ENCODE data around the gene SEMA5A. TPM values are rescaled to one million over a fixed set of nuclear protein-coding genes. Genes with fewer than 3 reads are reported as not detected.
"Not testable (repeated sequence)": the region's sequence is repeated elsewhere in the genome, so short reads cannot be mapped to it uniquely, and the experiment has no call there.

SEMA5A gene
- total RNA-seq, 1 donor from 2014 or later = 0.44 TPM

DNA sequence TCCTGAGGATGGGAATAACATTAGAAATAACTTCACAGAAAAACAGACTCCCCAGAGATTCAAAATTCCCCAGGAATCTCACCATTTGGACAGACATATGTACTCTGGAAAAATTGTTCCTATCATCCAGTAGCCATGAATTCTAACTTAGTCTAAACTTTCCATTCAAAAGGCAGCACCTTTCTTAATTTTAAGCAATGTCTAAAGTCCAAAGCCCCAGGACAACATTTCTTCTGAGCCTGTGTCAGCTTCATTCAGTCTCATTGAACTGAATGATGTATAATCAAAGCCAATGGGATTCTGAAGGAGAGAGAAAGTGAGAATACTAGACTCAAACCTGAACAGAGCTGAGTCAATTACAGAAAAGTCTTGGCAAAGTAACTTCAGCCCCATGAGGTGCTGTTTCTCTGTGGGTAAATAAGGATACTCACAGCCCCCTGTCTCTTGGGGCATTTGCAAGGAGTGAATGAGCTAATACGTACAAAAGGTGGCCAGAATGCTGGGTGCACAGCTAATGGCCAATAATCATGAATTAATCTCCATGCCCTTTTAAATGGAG, 140.6 kb downstream of the SEMA5A start:
- intact Hi-C loops (cut with micrococcal nuclease) = no loop called here

DNA sequence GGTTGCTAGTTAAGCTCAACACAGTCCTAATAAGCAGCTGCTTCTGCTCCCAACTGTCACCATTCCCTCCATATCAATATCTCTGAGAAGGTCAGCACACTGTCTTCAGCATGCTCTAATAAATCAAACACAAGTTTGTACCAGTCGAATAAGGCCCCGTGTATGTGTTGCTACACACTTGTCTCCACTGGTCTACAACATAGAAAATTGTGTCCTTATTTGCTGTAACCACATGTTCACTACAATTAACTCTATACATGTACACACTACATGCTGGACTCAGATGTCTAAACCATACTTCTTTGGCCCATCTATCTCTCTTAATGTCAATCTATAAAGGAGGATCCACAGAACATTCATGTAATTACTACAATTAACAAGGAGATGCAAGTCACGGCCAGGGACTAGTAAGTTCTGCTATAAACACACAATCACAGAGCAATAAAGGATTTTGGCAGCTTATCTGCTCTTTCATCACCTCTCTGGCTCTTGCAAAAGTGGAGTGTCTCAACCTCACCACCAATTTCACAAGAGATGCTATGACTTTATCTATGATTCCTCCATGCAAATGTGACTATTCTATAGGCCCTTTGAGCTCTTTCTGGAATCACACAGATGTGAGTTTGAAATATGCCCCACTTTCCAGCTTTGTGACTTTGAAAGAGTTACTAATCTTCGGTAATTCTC, 143.9 kb downstream of the SEMA5A start:
- intact Hi-C loops (cut with micrococcal nuclease) = no loop called here

DNA sequence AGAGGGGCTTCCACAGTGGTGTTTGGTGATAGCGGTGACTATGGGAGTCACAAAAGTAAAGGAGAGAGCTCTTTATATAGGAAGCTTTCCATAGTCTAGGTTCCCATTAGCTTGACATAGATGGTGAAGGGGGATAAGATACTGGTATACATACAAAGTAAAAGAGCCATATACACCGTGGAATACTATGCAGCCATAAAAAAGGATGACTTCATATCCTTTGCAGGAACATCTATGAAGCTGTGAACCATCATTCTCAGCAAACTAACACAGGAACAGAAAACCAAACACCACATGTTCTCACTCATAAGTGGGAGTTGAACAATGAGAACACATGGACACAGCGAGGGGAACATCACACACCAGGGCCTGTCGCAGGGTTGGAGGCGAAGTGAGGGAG, 146.1 kb downstream of the SEMA5A start:
- intact Hi-C loops (cut with micrococcal nuclease) = not testable (repeated sequence)

DNA sequence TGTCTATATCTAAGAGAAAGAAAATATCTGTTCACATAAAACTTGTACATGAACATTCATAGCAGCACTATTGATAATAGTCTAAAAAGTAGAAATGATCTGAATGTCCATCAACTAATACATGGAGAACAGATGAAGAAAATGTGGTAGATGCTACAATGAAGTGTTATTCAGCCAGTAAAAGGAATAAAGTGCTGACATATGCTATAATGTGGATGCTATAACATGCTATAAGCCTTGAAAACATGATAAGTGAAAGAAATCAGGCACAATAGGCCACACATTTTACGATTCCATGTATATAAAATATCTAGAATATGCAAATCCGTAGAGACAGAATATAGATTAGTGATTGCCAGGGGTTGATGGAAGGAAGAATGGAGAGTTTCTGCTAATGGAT, 146.8 kb downstream of the SEMA5A start:
- intact Hi-C loops (cut with micrococcal nuclease) = no loop called here

DNA sequence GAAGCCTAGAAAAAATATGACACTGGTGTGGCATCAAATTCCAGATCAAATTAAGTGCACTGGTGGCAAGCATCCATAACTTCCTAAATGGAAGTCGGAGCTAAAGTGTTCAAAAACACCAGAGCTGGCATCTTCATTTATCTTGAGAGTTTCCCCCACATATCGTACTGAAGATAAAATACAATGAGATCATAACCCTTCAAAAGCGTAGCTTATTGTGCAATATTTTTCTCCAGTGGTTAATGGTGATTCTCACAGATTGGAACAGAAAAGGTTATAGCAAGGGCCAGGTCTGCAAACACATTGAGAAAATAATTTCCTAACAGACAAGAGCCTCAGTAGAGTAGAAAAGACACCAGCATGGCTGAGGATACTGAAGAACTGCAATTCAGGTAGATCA, 147.6 kb downstream of the SEMA5A start:
- intact Hi-C loops (cut with micrococcal nuclease) = no loop called here

DNA sequence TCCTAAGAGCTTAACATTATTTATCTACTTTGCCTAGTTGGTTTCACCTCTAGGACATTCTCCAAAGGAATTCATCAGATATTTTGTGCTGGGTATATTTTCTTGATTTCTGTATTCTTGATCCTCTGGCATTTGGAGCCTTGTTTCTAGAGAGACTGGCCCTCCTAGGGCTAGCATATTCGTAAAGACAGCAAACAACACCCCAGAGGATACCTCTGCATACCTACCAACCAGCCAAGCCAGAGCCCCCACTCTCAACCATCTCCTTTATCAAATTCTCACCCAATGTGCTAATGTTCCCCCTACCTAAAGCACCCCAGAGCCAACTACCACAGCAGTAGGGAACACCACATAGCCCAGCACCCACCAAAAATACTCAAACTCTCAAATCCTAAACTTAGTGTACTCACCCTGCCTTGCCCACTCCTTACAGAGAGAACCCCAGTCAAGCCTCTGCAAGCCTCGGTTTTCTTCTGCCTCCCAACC, 149.5 kb downstream of the SEMA5A start:
- intact Hi-C loops (cut with micrococcal nuclease) = no loop called here

DNA sequence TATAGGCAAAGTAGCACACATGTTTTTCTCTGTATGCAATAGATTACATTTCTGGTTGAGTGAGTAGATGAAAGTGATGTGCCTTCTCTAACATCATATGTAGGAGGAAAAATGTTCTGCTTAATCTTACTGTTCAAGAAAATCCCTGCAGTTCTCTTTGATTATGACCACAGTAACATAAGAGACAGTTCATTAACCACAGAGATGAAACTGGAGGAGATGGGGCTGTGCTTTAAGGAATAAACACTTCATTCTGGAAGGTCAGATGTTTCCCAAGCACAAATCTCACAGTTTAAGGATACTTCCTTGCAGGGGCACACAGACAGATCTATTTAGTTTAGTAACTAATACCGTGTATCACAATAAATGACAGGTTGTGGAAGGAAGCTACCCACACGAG, 150.2 kb downstream of the SEMA5A start:
- intact Hi-C loops (cut with micrococcal nuclease) = no loop called here

DNA sequence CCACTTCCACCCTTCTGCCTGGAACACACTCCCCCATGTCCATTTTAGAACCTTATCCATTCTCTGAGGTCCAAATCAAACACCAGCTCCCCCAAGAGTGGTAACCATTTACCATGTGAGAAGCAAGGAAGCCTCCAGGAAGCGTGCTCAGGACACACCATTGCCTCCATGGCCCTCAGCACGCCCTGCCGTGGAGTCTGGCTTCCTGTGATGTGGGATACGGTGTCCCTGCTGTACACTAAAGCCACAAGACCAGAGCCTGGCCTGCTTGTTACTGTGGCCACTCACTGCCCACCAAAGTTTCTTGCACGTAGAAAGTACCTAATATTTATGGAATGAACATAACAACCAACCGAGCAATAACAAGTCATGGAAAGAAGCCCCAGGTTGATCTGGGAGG, 151.7 kb downstream of the SEMA5A start:
- intact Hi-C loops (cut with micrococcal nuclease) = no loop called here

DNA sequence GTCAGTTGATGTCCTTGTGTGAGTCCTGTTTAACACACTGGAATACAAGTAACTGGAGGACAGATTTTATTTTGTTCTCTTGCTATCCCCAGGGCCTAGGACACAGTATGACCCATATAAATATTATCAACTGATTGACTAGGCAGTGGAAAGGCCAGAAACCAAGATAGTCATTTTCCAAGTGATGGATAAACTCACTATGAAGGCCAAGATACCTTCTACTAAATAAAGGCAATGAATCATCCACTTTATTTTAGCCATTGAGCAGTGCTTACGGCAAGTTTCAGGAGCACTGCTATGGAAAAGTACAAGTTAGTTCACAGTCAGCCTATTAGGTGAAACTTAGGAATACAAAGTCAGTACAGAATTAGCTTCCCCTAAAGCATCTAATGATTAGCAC, 153.2 kb downstream of the SEMA5A start:
- intact Hi-C loops (cut with micrococcal nuclease) = no loop called here

DNA sequence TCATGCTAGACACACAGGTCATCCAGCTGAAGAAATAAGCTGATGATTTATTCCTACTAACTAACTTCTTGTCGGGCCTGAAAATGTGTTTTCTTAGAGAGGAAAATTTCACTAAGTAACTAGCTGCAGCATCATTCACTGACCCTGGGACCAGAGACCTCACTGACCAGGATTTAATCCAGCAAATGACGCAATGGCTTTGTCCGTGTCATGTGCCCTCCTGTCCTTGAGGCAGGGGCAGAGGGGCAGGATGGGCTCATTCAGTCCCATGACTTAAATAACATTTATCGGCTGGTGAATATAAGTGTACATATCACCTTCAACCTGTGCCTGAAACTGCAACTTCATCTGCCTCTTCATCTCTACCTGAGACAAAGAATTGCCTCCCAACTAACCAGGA, 154.8 kb downstream of the SEMA5A start:
- intact Hi-C loops (cut with micrococcal nuclease) = no loop called here

DNA sequence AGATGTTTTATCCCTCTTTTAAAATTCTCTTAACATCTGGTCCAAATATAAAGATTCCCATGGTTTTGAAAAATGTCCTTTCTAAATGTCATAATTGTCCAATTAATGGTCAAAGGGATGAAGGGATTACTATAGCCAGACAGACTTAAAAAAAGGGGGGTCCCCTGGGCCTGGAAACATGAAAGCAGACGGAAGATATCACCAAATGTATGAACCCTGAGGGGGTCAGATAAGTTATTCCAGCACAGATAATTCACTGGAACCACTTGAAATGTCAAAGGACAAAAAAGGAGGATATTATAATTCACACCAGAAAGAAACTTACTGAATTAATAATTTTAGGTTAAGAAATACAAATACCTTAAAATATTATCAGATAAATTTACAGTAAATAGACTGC, 155.8 kb downstream of the SEMA5A start:
- intact Hi-C loops (cut with micrococcal nuclease) = no loop called here

DNA sequence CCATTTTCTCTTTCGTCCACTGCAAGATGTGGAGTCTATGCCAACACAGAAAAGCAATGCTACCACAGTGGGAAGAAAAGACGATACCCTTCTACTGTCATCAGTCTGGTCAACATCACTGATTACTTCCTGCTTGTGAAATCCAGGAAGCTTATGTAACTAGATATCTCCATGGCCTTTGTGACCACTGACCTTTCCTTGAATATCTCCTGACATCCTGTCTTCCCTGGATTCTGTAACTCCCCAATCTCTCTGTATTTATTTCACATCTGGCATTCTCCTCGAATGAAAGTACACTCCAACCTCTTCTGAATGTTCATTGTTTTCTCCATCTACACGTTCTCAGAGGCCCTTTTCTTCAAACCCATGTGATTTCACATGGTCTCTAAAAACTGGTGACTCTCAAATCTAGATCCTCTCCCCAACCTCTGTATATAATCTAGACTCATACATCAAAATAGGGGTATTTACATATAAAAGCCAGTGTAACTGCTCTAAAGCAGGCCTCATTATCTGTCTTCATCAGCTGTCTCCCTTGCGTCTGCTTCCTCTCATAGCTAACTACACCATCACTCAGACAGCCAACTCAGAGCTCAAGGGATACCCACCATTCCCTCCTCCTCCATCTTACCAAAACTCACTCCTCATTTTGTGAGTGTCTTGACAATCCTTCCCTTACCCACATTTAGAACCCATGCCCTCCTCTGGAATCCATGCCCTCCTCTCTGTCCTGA, 156.8 kb downstream of the SEMA5A start:
- intact Hi-C loops (cut with micrococcal nuclease) = no loop called here

DNA sequence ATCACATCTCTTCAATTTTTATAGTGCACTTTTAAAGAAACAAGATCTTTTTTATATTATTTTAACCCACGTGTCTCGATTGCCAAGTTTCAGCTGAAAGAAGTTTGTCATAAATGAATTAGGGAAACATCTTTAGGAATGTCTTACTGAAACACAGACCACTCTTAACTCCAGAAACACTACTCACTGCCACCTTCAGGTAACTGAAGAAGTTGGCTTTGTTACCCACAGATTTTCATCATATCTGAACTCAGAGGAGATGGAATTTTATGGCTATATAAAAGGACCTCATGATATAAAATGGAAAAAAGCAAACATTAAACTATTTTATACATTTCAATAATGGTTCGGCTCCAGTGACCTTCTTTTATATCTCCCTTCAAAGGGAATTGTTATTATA, 158.0 kb downstream of the SEMA5A start:
- intact Hi-C loops (cut with micrococcal nuclease) = no loop called here

DNA sequence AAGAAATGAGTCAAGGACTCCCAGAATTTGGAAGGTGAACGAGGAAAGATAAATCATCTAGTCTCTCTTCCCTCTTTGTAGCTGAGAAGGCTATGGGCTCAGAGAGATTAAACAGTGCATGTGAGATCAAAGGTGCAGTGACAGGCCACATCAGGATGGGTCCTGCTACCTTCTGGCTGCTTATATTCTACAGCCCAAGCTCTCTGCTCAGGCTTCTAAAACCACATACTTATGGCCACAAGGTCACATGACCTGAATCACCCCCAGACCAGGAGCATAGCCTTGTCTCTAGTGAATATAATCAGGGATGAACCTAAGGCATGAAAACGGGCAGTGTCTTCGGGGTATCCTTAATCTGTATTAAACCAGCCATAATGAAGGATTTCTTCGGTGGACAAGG, 158.9 kb downstream of the SEMA5A start:
- intact Hi-C loops (cut with micrococcal nuclease) = no loop called here

DNA sequence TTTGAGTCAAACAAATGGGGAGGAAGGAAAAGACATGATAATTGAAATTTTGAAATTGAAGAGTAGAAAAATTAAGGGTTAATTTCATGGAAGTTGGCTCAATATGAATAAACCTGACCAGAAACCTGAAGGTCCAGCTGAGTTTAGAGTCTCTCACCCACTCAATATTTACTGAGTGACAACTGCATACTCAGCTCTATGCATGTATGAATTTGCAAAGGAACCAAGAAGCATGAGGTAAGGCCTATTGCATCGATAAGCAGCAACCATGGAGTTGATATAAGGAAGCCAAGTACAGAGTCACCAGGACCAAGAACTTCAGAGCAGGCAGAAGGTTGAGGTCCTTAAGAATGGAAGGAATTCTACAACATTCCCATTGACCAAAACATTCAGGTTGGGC, 163.4 kb downstream of the SEMA5A start:
- intact Hi-C loops (cut with micrococcal nuclease) = no loop called here

DNA sequence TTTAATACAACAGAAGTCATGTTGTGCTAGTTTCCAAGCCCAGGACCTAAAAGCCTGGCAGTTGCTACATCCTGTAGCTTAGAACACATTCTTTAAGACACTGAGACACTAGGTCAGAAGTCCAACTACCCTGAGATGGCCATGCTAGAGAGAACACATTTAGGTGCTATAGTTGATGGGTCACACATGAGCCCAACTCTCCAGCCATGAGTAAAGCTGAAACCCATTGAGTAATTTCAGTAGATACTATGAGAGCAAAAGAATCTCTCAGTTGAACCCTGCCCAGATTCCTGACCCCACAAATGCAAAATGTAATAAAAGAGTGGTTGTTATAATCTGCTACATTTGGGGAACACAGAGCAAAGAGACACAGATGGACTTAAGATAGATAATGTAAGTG, 164.4 kb downstream of the SEMA5A start:
- intact Hi-C loops (cut with micrococcal nuclease) = no loop called here

DNA sequence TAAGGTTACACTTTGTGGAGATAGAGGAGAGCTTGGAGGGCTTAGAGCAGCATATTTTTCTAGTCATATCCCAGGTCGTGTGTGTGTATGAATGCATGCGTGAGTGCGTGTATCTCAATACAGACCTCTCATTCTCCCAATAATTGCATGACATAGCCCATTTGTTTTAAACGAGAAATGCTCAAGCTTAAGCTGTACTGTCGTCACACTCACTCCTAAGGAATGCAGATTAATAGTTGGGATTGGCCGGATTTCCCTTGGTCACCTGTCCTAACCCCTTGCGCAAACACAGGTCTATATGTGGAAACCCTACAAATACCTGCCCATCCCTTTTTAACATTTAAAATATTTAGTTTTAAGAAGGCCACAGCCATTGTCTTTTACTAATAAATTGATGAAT, 165.8 kb downstream of the SEMA5A start:
- intact Hi-C loops (cut with micrococcal nuclease) = no loop called here

DNA sequence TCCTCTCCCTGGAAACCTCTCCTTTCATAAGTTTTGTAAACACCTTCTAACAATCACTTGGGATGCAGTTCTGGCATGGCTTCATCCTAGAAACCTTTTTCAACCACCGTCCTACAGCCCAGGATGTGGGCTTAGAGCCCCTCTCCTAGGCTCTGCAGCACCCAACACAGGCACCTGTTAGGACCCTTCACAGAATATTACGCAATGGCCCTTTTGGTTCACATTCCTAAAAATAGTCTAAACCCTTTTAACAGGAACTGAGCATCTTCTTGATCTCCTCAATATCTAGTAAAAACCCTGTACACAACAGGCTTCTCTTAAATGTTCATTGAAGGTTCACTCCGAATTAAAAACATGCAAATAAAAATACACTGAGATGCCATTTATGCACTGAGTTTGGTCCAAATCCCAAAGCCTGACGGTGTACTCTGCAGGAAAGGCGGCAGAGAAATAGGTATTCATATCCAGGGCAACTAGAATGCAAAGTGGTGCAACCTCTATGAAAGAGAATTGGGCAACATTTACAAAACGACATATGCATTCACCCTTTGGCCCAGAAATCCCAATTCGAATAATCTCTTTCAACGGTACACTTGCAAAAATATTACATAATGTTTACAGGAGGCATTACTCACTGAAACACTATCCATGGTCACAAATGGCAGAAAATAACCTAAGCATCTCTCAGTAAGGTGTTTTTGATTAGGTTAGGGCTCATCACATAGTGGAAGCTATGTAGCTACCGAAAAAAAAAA, 169.3 kb downstream of the SEMA5A start:
- intact Hi-C loops (cut with micrococcal nuclease) = no loop called here

DNA sequence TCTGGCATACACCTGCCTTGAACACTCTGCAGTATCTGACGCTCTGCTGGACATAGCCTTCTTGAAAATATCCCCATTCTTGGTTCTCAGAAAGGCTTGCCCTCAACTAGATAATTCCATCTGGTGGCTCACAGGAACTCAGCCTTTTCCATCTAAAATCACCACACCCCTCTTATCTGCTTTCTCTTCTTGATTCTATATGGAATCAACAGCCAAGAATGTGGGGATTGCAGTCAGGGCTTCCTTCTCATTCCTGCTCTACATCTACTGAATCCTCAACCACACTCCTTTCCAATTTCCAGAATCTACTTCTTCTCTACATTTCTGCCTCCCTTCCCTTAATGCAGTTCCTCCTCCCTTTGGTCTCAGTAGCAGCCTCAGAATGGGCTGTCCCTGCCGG, 170.1 kb downstream of the SEMA5A start:
- intact Hi-C loops (cut with micrococcal nuclease) = no loop called here

DNA sequence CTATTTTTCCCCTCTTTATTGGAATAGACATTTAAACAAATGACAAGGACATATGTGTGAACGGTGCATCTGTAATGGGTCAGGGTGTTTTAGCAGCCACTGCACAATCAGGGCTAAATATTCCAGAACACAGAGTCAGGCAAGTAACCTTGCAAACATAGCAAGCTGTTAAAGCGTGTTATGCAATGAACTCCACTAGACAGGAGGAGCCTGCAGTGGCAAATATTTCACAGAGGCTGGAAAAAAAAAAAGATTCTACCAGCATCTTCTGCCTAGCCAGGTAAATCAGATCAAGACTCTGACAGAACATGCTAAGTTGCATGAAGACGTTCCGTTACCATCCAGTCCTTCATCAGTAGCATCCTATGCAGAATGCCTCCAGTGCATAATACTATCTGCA, 171.8 kb downstream of the SEMA5A start:
- intact Hi-C loops (cut with micrococcal nuclease) = no loop called here

DNA sequence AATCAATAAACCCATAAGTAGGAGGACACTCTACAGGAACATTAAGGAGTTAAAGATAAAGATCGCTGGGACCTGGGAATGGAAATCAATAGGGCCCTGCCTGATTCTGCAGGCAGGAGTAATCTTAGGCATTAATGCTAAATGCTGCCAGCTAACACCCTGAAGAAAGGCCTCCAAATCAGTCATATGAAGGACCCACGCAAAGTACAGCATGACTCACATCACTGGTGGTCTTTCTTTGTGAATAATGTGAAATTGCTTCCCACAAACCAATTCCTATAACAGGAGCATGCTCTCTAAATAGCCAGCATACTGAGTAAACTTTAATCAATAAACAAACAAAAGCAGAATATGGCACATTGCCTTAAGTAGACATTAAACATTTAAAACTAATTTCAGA, 172.3 kb downstream of the SEMA5A start:
- intact Hi-C loops (cut with micrococcal nuclease) = no loop called here

DNA sequence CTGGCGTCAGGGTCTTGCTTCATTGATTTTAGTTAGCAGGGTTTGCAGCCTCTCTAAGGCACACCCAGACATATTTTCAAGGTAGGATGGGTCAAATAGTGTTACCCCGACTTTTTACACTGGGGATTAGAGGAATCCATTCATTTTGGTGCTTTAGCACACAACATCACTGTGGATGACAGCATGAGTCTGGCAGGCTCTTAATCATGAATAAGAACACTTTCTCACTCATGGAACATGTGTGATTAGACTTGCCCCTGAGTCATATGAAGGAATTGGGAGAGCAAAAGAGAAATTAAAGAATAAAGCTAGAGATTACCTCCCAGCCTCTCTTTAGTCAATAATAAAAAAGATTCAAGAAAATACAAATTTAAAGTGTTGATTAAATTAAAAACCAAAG, 175.6 kb downstream of the SEMA5A start:
- intact Hi-C loops (cut with micrococcal nuclease) = no loop called here

Measured in T-helper 1 cell treated with Interleukin-12 subunit alpha and Interleukin-12 subunit beta and Interleukin-4 antibody, amounts not matched to agents 30 ng/mL and 1 ng/mL, for 36 hours (primary cell).